ENCODE measurements around the gene LEKR1.

Gene LEKR1

DNA sequence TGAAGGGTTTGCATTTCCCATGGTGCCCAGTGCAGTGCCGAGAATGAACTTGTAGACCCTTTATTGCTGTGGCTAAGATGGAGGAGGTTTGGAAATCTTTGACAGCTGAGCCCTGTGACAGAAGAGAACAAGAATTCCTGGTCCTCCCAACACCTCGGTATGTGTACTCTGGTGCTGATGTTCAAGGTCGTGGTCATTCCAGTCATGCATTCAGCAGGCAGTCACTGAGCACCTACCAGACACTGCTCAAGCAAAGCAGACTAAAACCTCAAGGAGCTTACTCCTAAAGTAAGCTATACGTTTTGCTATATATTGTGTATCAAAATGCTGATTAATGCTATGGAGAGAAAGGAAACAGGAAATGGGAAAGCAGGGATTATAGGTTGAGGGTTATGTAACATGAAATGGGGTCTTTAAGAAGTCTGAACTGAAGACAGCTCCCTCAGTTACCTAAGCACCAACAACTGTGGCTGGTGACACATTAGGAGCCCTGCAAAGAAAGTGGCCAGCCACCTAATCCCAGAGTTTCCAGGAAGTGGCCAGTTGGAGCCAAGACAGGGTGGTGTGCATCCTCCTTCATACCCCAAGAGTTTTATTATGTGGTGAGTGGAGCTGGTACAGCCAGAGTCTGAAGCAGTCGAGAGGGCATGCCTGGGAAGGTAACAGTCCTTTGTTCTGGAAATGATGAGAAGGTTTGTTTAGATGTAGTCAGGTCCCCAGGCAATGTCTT lies 268.8 kb downstream of the LEKR1 start:
- Histone ChIP-seq H3K27me3 (ENCODE audit: control insufficient read depth, insufficient read depth, low read length) (no peaks in the 10 kb centered on the region), H3K36me3 (ENCODE audit: control insufficient read depth, insufficient read depth, low read length) (no peaks in the 10 kb centered on the region), H3K4me1 (ENCODE audit: control insufficient read depth, insufficient read depth, low read length) (peaks cover 1% of the 10 kb centered on the region; the same call in 1 of the 2 replicates), H3K4me3 (ENCODE audit: low read length) (no peak overlapping the region), H3K9me3 (ENCODE audit: control insufficient read depth, insufficient read depth, low read length) (no peaks in the 10 kb centered on the region), H3K27ac (ENCODE audit: low read length) (no peak overlapping the region)
- WGBS (ENCODE audit: insufficient coverage, insufficient read length) = no CpG with 5 or more reads among the region's 5 CpGs
- DNase-seq (ENCODE audit: low read depth, low spot score) = no peak

Measured in iPS DF 6.9 (cell line).